Suprapubic skin (tissue), 4 donors: Measurements from ENCODE around the gene ZNF155. TPM values are rescaled to one million over a fixed set of nuclear protein-coding genes. Genes with fewer than 3 reads are reported as not detected.

Source experiments
- DNase-seq, 2 donors: peaks; one replicate each; pipeline ENCODE4 v3.0.0-alpha.2; 2019; ENCODE audit warnings: low spot score in 2 of 2
- H3K27ac ChIP-seq: fragments of 200-600 bp; sonication (generic); one replicate; pipeline ENCODE4 v1.5.1; 2019
- H3K27me3 ChIP-seq: fragments of 200-600 bp; sonication (generic); one replicate; pipeline ENCODE4 v1.5.1; 2019
- H3K36me3 ChIP-seq: fragments of 200-600 bp; sonication (generic); one replicate; pipeline ENCODE4 v1.5.1; 2019
- H3K4me1 ChIP-seq: fragments of 200-600 bp; sonication (generic); one replicate; pipeline ENCODE4 v1.5.1; 2019
- H3K4me3 ChIP-seq: fragments of 200-600 bp; sonication (generic); one replicate; pipeline ENCODE4 v1.5.1; 2019; ENCODE audit warnings: mild to moderate bottlenecking
- H3K9me3 ChIP-seq: fragments of 200-600 bp; sonication (generic); one replicate; pipeline ENCODE4 v1.5.1; 2019
- CTCF ChIP-seq, 2 donors: fragments of 200-600 bp in 1 of 2; fragments of 450-650 bp in 1 of 2; sonication (generic) in 1 of 2; IDR thresholded peaks; one replicate each; pipeline ENCODE4 v1.5.1; 2016 to 2019; ENCODE audit warnings: antibody characterized with exemption in 2 of 2, mild to moderate bottlenecking in 1 of 2, moderate library complexity in 1 of 2
- EP300 ChIP-seq: sonication (generic); formaldehyde crosslinking; IDR thresholded peaks from one replicate; pipeline ENCODE4 v1.6.1; 2017; ENCODE audit warnings: antibody characterized with exemption
- POLR2A ChIP-seq, 2 donors: fragments of 450-650 bp; IDR thresholded peaks; one replicate each; pipeline ENCODE4 v1.6.1; 2017; ENCODE audit warnings: antibody characterized with exemption in 2 of 2, mild to moderate bottlenecking in 2 of 2, moderate library complexity in 2 of 2
- POLR2AphosphoS5 ChIP-seq, 3 donors: sonication (generic); formaldehyde crosslinking; IDR thresholded peaks; one replicate each; pipeline ENCODE4 v1.6.1; 2017; ENCODE audit warnings: antibody characterized with exemption in 3 of 3
- WGBS: methylation state at CpG from one replicate; pipeline ENCODE4 v1.1.5; 2018; 5-methylcytosine and 5-hydroxymethylcytosine counted together
- total RNA-seq, 4 donors: library from RNA; depleted of rRNA; stranded (reverse); fragments of >200 nt; gene quantifications; one replicate each; pipeline ENCODE4 v1.1.0, GENCODE V29; 2016

The ZNF155 gene
- total RNA-seq, 4 donors from 2014 or later: 2.2 to 10.0 (median 8.0) TPM

- H3K9me3 ChIP-seq: peaks cover 8% of the 10 kb centered on the region
- H3K27ac ChIP-seq: no peak within 1 kb of the TSS
- peaks cover 35% of the 10 kb centered on the region for H3K36me3 ChIP-seq
- H3K4me3 ChIP-seq: peak within 1 kb of the TSS; percentile 83
- WGBS: 2% methylated on average over 30 of the region's 37 CpGs
- H3K4me1 ChIP-seq: peaks cover 15% of the 10 kb centered on the region
- TF ChIP-seq POLR2A (IDR thresholded peaks at IDR 0.05) (no peak), CTCF (IDR thresholded peaks at IDR 0.05) (no peak), EP300 (no peak), POLR2AphosphoS5 (IDR thresholded peaks at IDR 0.05) (peak in 1 of 3 donors; percentile 10)
- DNase-seq: peak; percentile 81 to 84
- no peaks in the 10 kb centered on the region for H3K27me3 ChIP-seq
Measured at GRCh38 chr19:44025217-44025936, 41.4 kb downstream of the ZNF155 start, which contains the start of gene ZNF222. Gene ZNF222, plus strand, starts transcription at chr19:44025379. Its CDS starts 58 bp downstream, at chr19:44025437.

GRCh38 chr19:44026622-44027021, 42.6 kb downstream of the ZNF155 start:
- DNase-seq: no peak
- TF ChIP-seq CTCF (IDR thresholded peaks at IDR 0.05) (no peak), POLR2A (IDR thresholded peaks at IDR 0.05) (no peak), POLR2AphosphoS5 (IDR thresholded peaks at IDR 0.05) (no peak), EP300 (no peak)
- 93% methylated on average over 6 of the region's 6 CpGs for WGBS
- H3K27ac ChIP-seq: no peak overlapping the region
- peaks cover 47% of the 10 kb centered on the region for H3K36me3 ChIP-seq
- no peak overlapping the region for H3K4me3 ChIP-seq
- peaks cover 15% of the 10 kb centered on the region for H3K4me1 ChIP-seq
- H3K9me3 ChIP-seq: peaks cover 12% of the 10 kb centered on the region
- H3K27me3 ChIP-seq: no peaks in the 10 kb centered on the region

GRCh38 chr19:44032001-44032610, 48.1 kb downstream of the ZNF155 start:
- H3K9me3 ChIP-seq: peaks cover 52% of the 10 kb centered on the region
- H3K36me3 ChIP-seq: peaks cover 56% of the 10 kb centered on the region
- 89% methylated on average over 1 of the region's 1 CpG for WGBS

GRCh38 chr19:44042147-44042546, 58.2 kb downstream of the ZNF155 start:
- H3K4me1 ChIP-seq: no peaks in the 10 kb centered on the region
- WGBS: 86% methylated on average over 2 of the region's 2 CpGs
- peaks cover 13% of the 10 kb centered on the region for H3K27me3 ChIP-seq
- H3K36me3 ChIP-seq: no peaks in the 10 kb centered on the region
- H3K4me3 ChIP-seq: no peak overlapping the region
- H3K9me3 ChIP-seq: peaks cover 10% of the 10 kb centered on the region
- H3K27ac ChIP-seq: no peak overlapping the region
- DNase-seq: no peak
- TF ChIP-seq EP300: no peak

More at GRCh38 chr19:44032001-44032610, 48.1 kb downstream of the ZNF155 start:
- no peak for DNase-seq
- H3K27ac ChIP-seq: no peak overlapping the region
- H3K4me3 ChIP-seq: no peak overlapping the region
- no peaks in the 10 kb centered on the region for H3K4me1 ChIP-seq
- no peak for TF ChIP-seq POLR2A (IDR thresholded peaks at IDR 0.05)
- H3K27me3 ChIP-seq: no peaks in the 10 kb centered on the region

Other genes starting within 250 kb of the ZNF155 start
- gene SMG9, start 229.2 kb upstream of the ZNF155 start, total RNA-seq: 10 to 100 TPM; 21.5 to 44.4 (median 30.1) TPM
- gene KCNN4, start 203.2 kb upstream of the ZNF155 start, total RNA-seq: 10 to 100 TPM; 26.4 to 77.9 (median 48.2) TPM
- 100 to 1,000 TPM in 1 of 4 donors, 10 to 100 TPM in 3; 48.5 to 114 (median 98.5) TPM for gene LYPD5, start 181.7 kb upstream of the ZNF155 start, total RNA-seq
- 10 to 100 TPM in 2 of 4 donors, 1 to 10 TPM in 2; 4.7 to 26.4 (median 10.0) TPM for gene ZNF283, start 156.9 kb upstream of the ZNF155 start, total RNA-seq
- gene ZNF404, start 100.2 kb upstream of the ZNF155 start, total RNA-seq: 1 to 10 TPM in 2 of 4 donors, under 1 TPM in 2; 0.72 to 1.6 (median 1.2) TPM
- 10 to 100 TPM in 2 of 4 donors, 1 to 10 TPM in 2; 5.8 to 10.8 (median 9.9) TPM for gene ZNF45, start 48.9 kb upstream of the ZNF155 start, total RNA-seq
- gene ZNF221, start 33.0 kb upstream of the ZNF155 start, total RNA-seq: 1 to 10 TPM; 2.1 to 6.8 (median 3.0) TPM
- gene ZNF230, start 18.8 kb downstream of the ZNF155 start, total RNA-seq: 10 to 100 TPM in 1 of 4 donors, 1 to 10 TPM in 3; 1.7 to 11.3 (median 2.3) TPM
- 1 to 10 TPM; 2.7 to 4.3 (median 3.4) TPM for gene ZNF222, start 41.2 kb downstream of the ZNF155 start, total RNA-seq
- gene ZNF223, start 67.8 kb downstream of the ZNF155 start, total RNA-seq: 10 to 100 TPM in 1 of 4 donors, 1 to 10 TPM in 3; 1.3 to 13.4 (median 5.7) TPM
- gene ZNF284, start 88.0 kb downstream of the ZNF155 start, total RNA-seq: 1 to 10 TPM; 1.2 to 4.9 (median 1.3) TPM
- gene ZNF224, start 110.2 kb downstream of the ZNF155 start, total RNA-seq: 10 to 100 TPM; 11.5 to 43.9 (median 19.8) TPM
- gene ZNF225, start 129.2 kb downstream of the ZNF155 start, total RNA-seq: 1 to 10 TPM; 1.5 to 5.4 (median 3.7) TPM
- 1 to 10 TPM; 2.6 to 9.0 (median 6.8) TPM for gene ZNF234, start 157.4 kb downstream of the ZNF155 start, total RNA-seq
- gene ZNF226, start 180.9 kb downstream of the ZNF155 start, total RNA-seq: 10 to 100 TPM; 12.1 to 20.1 (median 13.5) TPM
- gene ZNF227, start 228.3 kb downstream of the ZNF155 start, total RNA-seq: 10 to 100 TPM in 2 of 4 donors, 1 to 10 TPM in 2; 8.5 to 24.0 (median 15.5) TPM